NCI-H2171 treated with DMSO at 0.1 percent for 48 hours (cell line): ENCODE data around the gene CLMN.

ENCODE experiments used
- DNase-seq: peaks from one replicate; lab custom pipeline; 2025; lab: John Stamatoyannopoulos, UW

The CLMN gene

DNA sequence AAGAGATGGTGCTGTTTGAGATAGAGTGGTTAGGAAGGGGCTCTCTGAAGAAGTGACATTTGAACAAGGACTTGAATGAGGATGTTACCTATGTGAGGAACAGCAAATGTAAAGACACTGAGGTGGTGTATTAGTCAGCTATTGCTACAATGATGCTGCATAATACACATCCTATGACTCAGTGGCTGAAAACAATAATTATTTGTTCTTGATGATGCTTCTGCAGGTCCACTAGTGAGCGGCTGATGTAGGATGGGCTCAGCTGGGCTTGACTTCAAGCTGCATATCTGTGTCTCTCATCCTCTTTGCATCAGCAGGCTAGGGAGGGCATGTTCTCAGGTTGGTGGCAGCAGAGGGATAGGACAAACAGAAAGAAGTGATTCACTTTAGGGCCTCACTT, 21.4 kb upstream of the CLMN start:
- DNase-seq, result no peak

GRCh38 chr14:95340201-95340697, 20.5 kb upstream of the CLMN start:
- DNase-seq, result no peak

GRCh38 chr14:95339301-95339865, 19.7 kb upstream of the CLMN start:
- no peak for DNase-seq

DNA sequence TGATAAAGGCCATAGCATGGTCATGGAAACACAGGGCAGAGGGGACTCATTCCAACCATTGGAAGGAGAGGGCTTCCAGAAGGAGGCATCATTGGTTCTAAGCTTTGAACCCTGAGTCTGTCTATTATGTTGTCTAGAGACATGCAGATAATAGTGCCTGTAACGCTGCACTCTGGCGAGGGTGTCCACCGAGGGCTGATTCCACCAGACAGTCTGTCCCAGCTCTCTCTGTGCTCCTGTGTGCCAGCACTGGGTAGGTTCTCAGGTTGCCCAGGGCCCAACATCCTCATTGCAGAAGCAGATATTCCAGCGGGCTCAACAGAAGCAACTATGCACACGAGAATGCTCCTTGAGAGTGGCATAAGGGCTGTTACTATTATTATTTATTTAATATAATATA, 18.7 kb upstream of the CLMN start:
- no peak for DNase-seq

DNA sequence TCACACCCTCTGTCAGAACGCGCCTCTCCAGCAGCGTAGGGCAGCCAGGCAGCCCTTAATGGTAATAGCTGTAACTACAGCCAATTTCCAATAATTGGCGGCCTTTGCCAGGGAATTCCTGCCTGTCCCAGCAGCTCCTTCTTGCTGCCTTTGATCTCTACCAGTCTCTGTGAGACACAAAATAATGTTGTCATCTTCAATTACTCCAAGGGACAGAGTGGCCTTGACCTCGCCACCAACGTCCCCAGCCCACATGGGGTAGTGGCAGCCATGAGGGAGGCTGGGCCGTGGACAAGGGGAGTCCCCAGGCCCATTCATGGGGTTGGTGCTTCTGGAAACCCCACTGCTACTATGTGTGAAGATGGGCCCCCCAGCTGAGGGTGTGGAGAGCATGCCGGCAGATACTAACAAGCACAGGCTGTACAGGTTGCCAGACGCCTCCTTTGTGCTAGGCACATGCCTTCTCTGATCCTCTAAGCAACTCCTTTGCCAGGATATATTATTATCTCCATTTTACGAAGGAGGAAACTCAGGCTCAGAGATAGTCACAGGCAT, 17.4 kb upstream of the CLMN start:
- no peak for DNase-seq

DNA sequence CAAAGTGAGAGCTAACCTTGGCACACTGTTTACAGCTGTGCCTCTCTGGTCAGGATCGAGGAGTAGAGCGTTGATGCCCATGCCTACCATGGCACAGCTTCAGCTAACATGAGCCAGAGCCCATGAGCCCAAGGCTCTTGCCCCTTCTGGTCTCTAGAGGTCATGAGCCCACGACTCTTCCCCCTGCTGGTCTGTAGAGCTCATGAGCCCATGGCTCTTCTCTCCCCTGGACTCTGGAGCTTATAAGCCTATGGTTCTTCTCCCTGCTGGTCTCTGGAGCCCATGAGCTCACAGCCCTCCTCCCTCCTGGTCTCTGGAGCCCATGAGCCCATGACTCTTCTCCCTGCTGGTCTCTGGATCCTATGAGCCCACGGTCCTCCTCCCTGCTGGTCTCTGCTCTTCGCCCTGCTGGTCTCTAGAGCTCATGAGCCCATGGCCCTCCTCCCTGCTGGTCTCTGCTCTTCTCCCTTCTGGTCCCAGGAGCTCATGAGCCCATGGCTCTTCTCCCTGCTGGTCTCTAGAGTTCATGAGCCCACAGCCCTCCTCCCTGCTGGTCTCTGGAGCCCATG, 16.6 kb upstream of the CLMN start:
- DNase-seq, result no peak

GRCh38 chr14:95335071-95335470, 15.4 kb upstream of the CLMN start:
- DNase-seq, result no peak

DNA sequence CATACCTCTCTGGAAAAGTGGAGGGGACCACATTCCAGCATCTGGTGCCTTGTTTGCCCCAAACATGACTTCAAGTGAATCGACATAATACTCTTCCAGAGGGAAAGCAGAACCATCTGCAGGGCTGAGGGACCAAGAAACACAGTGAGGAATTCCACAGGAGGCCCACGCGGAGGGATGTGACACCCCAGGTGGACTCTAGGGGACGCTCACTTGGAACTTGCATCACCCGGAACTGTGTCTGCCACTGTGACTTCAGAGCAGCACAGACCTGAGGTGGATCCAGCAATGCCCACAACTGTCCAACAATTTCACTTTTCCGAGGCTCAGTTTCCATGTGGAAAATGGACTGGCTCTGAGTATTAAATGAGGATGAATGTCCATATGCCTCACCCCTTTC, 14.3 kb upstream of the CLMN start:
- DNase-seq, result no peak

DNA sequence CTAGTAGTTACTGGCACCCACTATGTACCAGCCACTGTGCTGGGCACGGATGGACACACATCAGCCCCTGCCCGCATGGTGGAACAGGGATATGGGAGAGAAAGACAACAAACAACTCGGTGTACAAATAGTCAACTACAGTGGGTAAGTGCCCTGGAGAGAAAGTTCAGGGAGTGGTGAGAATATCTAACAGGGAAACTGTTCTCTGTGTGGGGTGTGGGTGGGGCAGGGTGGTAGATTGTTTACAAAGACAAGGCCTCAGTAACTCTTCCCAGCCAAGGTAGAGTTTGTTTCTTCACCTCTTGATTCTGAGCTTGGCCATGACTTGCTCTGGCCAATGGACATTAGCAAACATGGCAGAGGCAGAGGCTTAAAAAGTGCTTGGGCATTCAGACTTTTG, 12.9 kb upstream of the CLMN start:
- no peak for DNase-seq

GRCh38 chr14:95331708-95332408, 12.2 kb upstream of the CLMN start:
- no peak for DNase-seq

GRCh38 chr14:95330591-95331370, 11.1 kb upstream of the CLMN start:
- DNase-seq, result no peak

GRCh38 chr14:95329941-95330340, 10.2 kb upstream of the CLMN start:
- DNase-seq, result no peak

- no peak for DNase-seq
These were observed 9.2 kb upstream of the CLMN start for GRCh38 chr14:95328729-95329503.

DNA sequence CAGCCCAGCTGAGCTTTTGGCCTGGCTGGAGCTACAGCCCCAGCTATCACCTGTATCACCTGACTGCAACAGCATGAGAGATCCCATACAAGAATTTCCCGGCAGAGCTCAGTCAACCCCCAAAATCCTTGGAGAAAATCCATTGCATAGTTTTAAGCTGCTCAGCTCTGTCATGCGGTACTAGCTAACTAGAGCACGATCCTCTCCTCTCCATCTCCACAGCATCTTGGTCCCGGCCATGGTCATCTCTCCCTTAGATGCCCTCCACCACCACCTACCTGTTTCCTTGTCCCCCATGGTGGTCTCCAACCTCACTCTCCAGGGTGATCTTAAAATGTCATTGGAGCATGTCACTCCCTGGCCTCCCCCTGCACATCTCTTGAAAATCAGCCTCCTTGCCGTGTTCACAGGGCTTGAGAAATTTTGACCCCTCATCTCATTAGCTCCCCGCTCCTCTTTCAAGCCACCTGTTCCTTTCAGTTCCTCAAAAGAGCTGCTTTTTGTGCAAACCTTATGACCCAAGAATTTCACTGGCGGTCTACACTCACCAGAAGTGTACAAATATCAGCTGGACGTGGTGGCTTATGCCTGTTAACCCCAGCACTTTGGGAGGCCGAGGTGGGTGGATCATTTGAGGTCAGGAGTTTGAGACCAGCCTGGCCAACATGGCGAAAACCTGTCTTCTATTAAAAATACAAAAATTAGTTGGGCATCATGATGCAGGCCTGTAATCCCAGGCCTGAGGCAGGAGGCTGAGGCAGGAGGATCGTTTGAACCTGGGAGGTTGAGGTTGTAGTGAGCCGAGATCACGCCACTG, 8.1 kb upstream of the CLMN start:
- no peak for DNase-seq

DNA sequence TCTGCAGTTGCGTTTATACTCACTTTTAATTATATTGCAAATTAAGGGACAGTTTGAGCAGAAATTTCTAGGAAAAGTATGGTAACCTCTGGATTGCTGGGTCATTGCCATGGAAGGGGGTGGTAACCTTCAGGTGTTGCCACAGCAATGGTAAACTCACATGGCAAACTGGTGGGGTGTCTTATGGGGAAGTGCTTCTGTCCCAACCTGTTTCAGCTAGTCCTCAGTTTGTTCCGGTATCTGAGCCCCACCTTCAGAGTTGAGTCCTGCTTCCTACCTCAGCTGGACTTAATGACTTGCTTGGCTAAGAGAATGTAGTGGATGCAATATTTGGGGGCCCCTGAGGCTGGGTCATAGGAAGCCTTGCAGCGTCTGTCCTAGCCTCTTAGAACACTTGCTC, 7.3 kb upstream of the CLMN start:
- DNase-seq, result no peak

GRCh38 chr14:95323917-95324316, 4.2 kb upstream of the CLMN start:
- no peak for DNase-seq

- no peak for DNase-seq
These were observed 3.7 kb upstream of the CLMN start for GRCh38 chr14:95323361-95323760.

DNA sequence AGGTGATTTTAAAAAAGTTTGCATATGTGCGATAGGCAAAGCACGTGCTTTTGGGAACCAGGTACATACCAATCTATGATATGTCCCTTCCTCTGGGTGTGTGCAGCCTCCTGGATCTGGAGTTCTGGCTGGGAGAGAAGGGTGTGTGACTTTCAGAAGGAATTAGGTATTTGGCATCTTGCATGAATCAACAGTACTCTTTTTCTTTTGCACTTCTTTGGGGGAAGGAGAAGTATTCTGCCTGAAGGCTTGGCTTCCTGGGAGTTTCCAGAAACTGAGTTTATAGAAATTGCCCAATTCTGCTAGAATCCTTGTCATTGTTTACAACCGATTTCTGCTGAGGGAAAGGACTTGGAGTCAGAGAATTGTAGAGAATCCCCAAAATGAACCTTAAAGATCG, 2.9 kb upstream of the CLMN start:
- DNase-seq, result no peak

GRCh38 chr14:95321693-95322455, 2.2 kb upstream of the CLMN start:
- no peak for DNase-seq

- DNase-seq, result no peak
These were observed 1.4 kb upstream of the CLMN start for GRCh38 chr14:95320955-95321600.
